DOHH2 (cell line): ENCODE data around the gene PRMT7.

Experiments used
- H3F3A ChIP-seq: fragments of 200-600 bp; sonication (generic), shearing (Covaris generic); 2 replicates; pipeline ENCODE4 v1.6.0; 2016; ENCODE audit warnings: antibody characterized with exemption, mild to moderate bottlenecking; ENCODE audit not compliant: control insufficient read depth, insufficient read depth
- H3K27ac ChIP-seq: fragments of 200-600 bp; sonication (generic); 2 replicates; pipeline ENCODE4 v1.5.1; 2014; ENCODE audit warnings: low read depth, mild to moderate bottlenecking, low read length, moderate library complexity
- H3K27me3 ChIP-seq: fragments of 200-600 bp; sonication (generic); 2 replicates; pipeline ENCODE4 v1.6.1; 2014; ENCODE audit warnings: mild to moderate bottlenecking, low read length, mixed read lengths; ENCODE audit not compliant: control insufficient read depth
- H3K36me3 ChIP-seq: fragments of 200-600 bp; sonication (generic); 2 replicates; pipeline ENCODE4 v1.6.1; 2014; ENCODE audit warnings: mild to moderate bottlenecking, low read length, moderate library complexity, mixed read lengths; ENCODE audit not compliant: control insufficient read depth
- H3K4me1 ChIP-seq: fragments of 200-600 bp; sonication (generic); 2 replicates; pipeline ENCODE4 v1.6.1; 2014; ENCODE audit warnings: mild to moderate bottlenecking, low read length, mixed read lengths; ENCODE audit not compliant: control insufficient read depth
- H3K4me2 ChIP-seq: fragments of 200-600 bp; sonication (generic); 2 replicates; pipeline ENCODE4 v1.6.0; 2014; ENCODE audit warnings: mild to moderate bottlenecking, low read length, moderate library complexity
- H3K4me3 ChIP-seq: fragments of 200-600 bp; sonication (generic); 2 replicates; pipeline ENCODE4 v1.5.1; 2014; ENCODE audit warnings: mild to moderate bottlenecking, low read length, mixed read lengths
- H3K79me2 ChIP-seq: fragments of 200-600 bp; sonication (generic); 2 replicates; pipeline ENCODE4 v1.6.1; 2014; ENCODE audit warnings: mild to moderate bottlenecking, low read length, mixed read lengths; ENCODE audit not compliant: control insufficient read depth
- H3K9me2 ChIP-seq: fragments of 200-600 bp; sonication (generic); replicated peaks from 2 replicates; pipeline ENCODE4 v1.6.1; 2014; ENCODE audit warnings: mild to moderate bottlenecking, low read length, mixed read lengths; ENCODE audit not compliant: control insufficient read depth
- H3K9me3 ChIP-seq: fragments of 200-600 bp; sonication (generic); 2 replicates; pipeline ENCODE4 v1.6.1; 2014; ENCODE audit warnings: antibody characterized with exemption, low read length, mixed read lengths; ENCODE audit not compliant: control insufficient read depth, insufficient read depth
- H4K20me1 ChIP-seq: fragments of 200-600 bp; sonication (generic); 2 replicates; pipeline ENCODE4 v1.6.0; 2014; ENCODE audit warnings: low read depth, mild to moderate bottlenecking, antibody characterized with exemption, low read length, moderate library complexity; ENCODE audit not compliant: control insufficient read depth, insufficient read depth
- EZH2phosphoT487 ChIP-seq: fragments of 200-600 bp; sonication (generic); IDR thresholded peaks from 2 replicates; pipeline ENCODE4 v1.6.1; 2017; ENCODE audit warnings: borderline replicate concordance, mild to moderate bottlenecking, antibody characterized with exemption, low read length, moderate library complexity, mixed read lengths
- TF ChIP-seq, protein P1 (sequence below): fragments of 200-600 bp; sonication (generic); IDR thresholded peaks from one replicate; pipeline ENCODE4 v1.5.1; 2014; ENCODE audit warnings: antibody characterized with exemption, mild to moderate bottlenecking, low read depth, low read length; ENCODE audit not compliant: poor library complexity, severe bottlenecking

PRMT7 gene

DNA sequence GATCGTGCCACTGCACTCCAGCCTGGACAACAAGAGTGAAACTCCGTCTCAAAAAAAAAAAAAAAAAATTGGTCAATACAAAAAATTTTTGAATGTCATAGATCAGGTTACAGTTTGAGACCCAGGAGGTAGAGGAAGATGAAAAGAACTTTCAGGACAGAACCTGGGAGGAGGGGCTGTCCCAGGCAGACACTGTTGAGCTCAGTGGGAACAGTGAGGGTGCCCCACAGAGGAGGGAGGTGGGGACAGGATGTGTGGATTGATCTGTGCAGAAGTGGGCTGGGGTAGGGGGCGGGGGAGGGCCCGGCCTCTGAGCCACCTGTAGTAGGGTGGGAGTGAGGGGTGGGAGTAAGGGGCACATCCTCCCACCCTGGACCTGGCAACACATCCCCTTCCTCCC lies 58.3 kb downstream of the PRMT7 start:
- no peaks in the 10 kb centered on the region for H3K79me2 ChIP-seq
- H3K9me3 ChIP-seq, result no peaks in the 10 kb centered on the region
- H3K4me2 ChIP-seq, result no peak overlapping the region
- no peak overlapping the region for H3K4me3 ChIP-seq
- H3K9me2 ChIP-seq, result no peaks in the 10 kb centered on the region
- TF ChIP-seq, protein P1, sequence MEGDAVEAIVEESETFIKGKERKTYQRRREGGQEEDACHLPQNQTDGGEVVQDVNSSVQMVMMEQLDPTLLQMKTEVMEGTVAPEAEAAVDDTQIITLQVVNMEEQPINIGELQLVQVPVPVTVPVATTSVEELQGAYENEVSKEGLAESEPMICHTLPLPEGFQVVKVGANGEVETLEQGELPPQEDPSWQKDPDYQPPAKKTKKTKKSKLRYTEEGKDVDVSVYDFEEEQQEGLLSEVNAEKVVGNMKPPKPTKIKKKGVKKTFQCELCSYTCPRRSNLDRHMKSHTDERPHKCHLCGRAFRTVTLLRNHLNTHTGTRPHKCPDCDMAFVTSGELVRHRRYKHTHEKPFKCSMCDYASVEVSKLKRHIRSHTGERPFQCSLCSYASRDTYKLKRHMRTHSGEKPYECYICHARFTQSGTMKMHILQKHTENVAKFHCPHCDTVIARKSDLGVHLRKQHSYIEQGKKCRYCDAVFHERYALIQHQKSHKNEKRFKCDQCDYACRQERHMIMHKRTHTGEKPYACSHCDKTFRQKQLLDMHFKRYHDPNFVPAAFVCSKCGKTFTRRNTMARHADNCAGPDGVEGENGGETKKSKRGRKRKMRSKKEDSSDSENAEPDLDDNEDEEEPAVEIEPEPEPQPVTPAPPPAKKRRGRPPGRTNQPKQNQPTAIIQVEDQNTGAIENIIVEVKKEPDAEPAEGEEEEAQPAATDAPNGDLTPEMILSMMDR, result no peak
- TF ChIP-seq EZH2phosphoT487, result no peak
- H4K20me1 ChIP-seq, result no peaks in the 10 kb centered on the region; the same call in 1 of the 2 replicates
- no peaks in the 10 kb centered on the region for H3K36me3 ChIP-seq
- peaks cover 20% of the 10 kb centered on the region for H3K4me1 ChIP-seq
- peaks cover 21% of the 10 kb centered on the region for H3K27me3 ChIP-seq
- no peak overlapping the region for H3K27ac ChIP-seq
- no peaks in the 10 kb centered on the region for H3F3A ChIP-seq

DNA sequence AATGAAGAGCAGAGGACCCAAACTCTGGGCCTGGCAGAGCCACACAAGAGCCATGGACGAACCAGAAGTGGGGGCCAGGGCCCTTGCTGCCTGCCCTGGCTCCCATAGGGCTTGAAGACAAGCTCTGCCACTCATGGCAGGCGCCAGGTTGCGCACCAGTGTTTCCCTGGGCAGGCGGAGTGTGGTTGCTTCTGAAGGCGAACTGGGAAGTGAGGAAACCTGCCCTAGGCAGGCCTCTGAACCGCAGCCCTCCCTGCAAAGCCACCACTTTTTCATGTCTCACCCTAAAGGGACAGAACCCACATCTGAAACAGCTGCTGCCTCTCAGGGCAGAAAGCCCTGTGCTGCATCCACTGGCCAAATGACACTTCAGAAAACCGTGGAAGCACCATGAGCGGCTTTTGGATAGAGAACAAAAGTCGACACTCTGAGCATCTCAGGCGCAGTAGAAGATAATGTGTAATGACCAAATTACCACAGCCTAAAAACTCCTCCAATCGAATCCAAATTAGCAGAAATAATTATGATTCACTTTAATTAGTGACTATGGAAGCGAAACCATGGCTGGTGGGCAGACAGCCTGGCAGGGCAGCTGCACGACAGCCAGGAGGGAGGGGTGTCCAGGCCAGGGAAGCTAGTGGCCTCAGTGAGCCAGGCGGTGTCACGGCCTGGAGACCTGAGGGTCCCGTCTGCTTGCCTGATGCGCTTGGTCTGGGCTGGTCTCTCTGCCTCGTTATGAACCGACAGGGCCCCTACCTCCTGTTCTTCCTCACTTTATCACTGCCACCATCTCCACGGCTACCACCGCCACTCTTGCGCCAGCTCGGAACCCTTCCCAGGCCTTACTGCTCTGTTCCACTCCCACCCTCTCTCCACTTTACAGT lies 59.1 kb downstream of the PRMT7 start:
- Histone ChIP-seq H3K27me3 (peaks cover 20% of the 10 kb centered on the region), H3K4me3 (no peak overlapping the region), H3K36me3 (no peaks in the 10 kb centered on the region), H3K9me2 (no peaks in the 10 kb centered on the region), H3F3A (no peaks in the 10 kb centered on the region), H3K4me1 (peaks cover 20% of the 10 kb centered on the region), H4K20me1 (no peaks in the 10 kb centered on the region; the same call in 1 of the 2 replicates), H3K27ac (no peak overlapping the region), H3K4me2 (no peak overlapping the region), H3K9me3 (no peaks in the 10 kb centered on the region), H3K79me2 (no peaks in the 10 kb centered on the region)
- TF ChIP-seq, protein P1, result no peak
- TF ChIP-seq EZH2phosphoT487, result no peak

DNA sequence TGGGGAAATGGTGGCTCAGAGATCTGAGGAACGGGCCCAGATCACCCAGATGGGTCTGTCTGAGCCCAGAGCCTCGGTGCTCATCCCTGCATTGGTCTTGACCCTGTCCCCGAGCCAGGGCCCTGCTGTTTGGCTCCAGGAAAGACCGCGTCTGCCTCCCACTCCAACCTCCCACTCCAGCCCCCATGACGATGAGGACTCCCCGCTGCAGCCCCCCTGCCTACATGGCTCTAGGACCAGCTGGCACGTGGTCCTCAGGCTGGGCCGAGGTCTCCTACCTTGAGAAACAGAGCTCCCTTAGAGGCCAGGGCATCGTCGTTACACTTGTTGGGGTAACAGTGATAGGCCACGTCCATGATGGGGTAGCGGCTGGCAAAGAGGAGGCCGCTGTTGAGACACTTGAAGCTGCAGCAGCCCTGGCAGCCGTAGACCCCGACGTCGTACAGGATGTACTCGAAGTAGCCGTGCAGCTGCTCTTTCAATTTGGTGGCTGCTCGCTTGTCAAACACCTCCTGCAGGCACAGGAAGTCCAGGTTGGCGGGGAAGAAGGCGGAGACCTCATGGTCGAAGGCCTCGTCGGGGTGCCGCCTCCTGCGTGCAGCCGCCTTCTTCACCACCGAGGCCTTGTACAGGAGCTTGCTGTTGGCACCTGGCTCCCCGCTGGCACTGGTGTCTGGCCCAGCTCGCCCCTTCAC lies 59.9 kb downstream of the PRMT7 start:
- Histone ChIP-seq H3K4me1 (peaks cover 20% of the 10 kb centered on the region), H3K79me2 (no peaks in the 10 kb centered on the region), H3K27me3 (peaks cover 12% of the 10 kb centered on the region), H3K27ac (no peak overlapping the region), H3K9me3 (no peaks in the 10 kb centered on the region), H3K36me3 (no peaks in the 10 kb centered on the region), H3F3A (no peaks in the 10 kb centered on the region), H3K4me2 (no peak overlapping the region), H3K9me2 (no peaks in the 10 kb centered on the region), H3K4me3 (no peak overlapping the region), H4K20me1 (no peaks in the 10 kb centered on the region; the same call in 1 of the 2 replicates)
- TF ChIP-seq, protein P1, result no peak
- no peak for TF ChIP-seq EZH2phosphoT487
